ENCODE data around the gene TMEM245.

- TF ChIP-seq CTCF (IDR thresholded peaks at IDR 0.05) (no peak), POLR2A (IDR thresholded peaks at IDR 0.05) (no peak)
Observed at GRCh38 chr9:109149089-109149488, 29.3 kb upstream of the TMEM245 start.

All from testis (tissue), 2 donors.